ENCODE measurements around the gene EZH2. TPM values are rescaled to one million over a fixed set of nuclear protein-coding genes. Genes with fewer than 3 reads are reported as not detected.

EZH2 gene
- 100 to 1,000 TPM; 105 to 106 TPM for total RNA-seq

- ChIA-PET CTCF (interaction anchor here (0.6 to 0.8 kb wide), 2 partner anchors 28 to 57 kb away, joined by 3 to 4 read pairs; no protein-coding TSS in a partner anchor), POLR2A (interaction anchor here (0.6 to 2.0 kb wide), 5 partner anchors 30 to 111 kb away, joined by 3 to 16 read pairs (median 8); no protein-coding TSS in a partner anchor)
Observed at GRCh38 chr7:148884049-148884298, at the start of gene EZH2. Gene EZH2, minus strand, starts transcription at chr7:148884291. Its CDS starts 36,993 bp downstream, at chr7:148847298.

- POLR2A ChIA-PET: no interaction called here
Observed at GRCh38 chr7:148931470-148931869, 47.4 kb upstream of the EZH2 start.

GRCh38 chr7:148930335-148930734, 46.2 kb upstream of the EZH2 start:
- CTCF ChIA-PET: interaction anchor here (0.6 to 1.3 kb wide), 3 partner anchors 9 to 79 kb away, joined by 3 to 4 read pairs (median 3); no protein-coding TSS in a partner anchor
- POLR2A ChIA-PET: no interaction called here

More at GRCh38 chr7:148931470-148931869, 47.4 kb upstream of the EZH2 start:
- CTCF ChIA-PET: interaction anchor here (1.1 to 1.3 kb wide), 2 partner anchors 80 to 134 kb away, joined by 4 to 6 read pairs; no protein-coding TSS in a partner anchor

- ChIA-PET POLR2A (interaction anchor here (0.5 kb wide), 1 partner anchor 45 kb away, joined by 3 read pairs; no protein-coding TSS in a partner anchor), CTCF (no interaction called here)
Observed at GRCh38 chr7:148929176-148929575, 45.1 kb upstream of the EZH2 start.

- POLR2A ChIA-PET: interaction anchor here (0.6 kb wide), 1 partner anchor 13 kb away, joined by 4 read pairs; no protein-coding TSS in a partner anchor
- CTCF ChIA-PET: interaction anchor here (0.6 kb wide), 1 partner anchor 55 kb away, joined by 3 read pairs; no protein-coding TSS in a partner anchor
Observed at GRCh38 chr7:148927123-148928045, 43.3 kb upstream of the EZH2 start.

- CTCF ChIA-PET: no interaction called here
- POLR2A ChIA-PET: interaction anchor here (0.6 kb wide), 2 partner anchors 40 to 79 kb away, joined by 3 to 6 read pairs; no protein-coding TSS in a partner anchor
Observed at GRCh38 chr7:148925836-148926235, 41.7 kb upstream of the EZH2 start.

- ChIA-PET POLR2A (no interaction called here), CTCF (interaction anchor here (1.1 kb wide), 1 partner anchor 16 kb away, joined by 3 read pairs; no protein-coding TSS in a partner anchor)
Observed at GRCh38 chr7:148924011-148924410, 39.9 kb upstream of the EZH2 start.

GRCh38 chr7:148921806-148922205, 37.7 kb upstream of the EZH2 start:
- CTCF ChIA-PET: no interaction called here
- POLR2A ChIA-PET: interaction anchor here (1.2 kb wide), 1 partner anchor 8 kb away, joined by 3 read pairs; no protein-coding TSS in a partner anchor

GRCh38 chr7:148921189-148921588, 37.1 kb upstream of the EZH2 start:
- CTCF ChIA-PET: no interaction called here

GRCh38 chr7:148919859-148920258, 35.8 kb upstream of the EZH2 start:
- CTCF ChIA-PET: interaction anchor here (1.0 kb wide), 1 partner anchor 15 kb away, joined by 3 read pairs; no protein-coding TSS in a partner anchor
- POLR2A ChIA-PET: interaction anchor here (0.6 to 1.2 kb wide), 2 partner anchors 22 to 35 kb away, joined by 3 to 5 read pairs; no protein-coding TSS in a partner anchor

More at GRCh38 chr7:148921189-148921588, 37.1 kb upstream of the EZH2 start:
- POLR2A ChIA-PET: interaction anchor here (1.2 kb wide), 1 partner anchor 36 kb away, joined by 5 read pairs; no protein-coding TSS in a partner anchor

GRCh38 chr7:148918058-148918596, 34.0 kb upstream of the EZH2 start:
- ChIA-PET POLR2A (no interaction called here), CTCF (interaction anchor here (0.6 to 0.7 kb wide), 2 partner anchors 12 to 131 kb away, joined by 3 to 4 read pairs; no protein-coding TSS in a partner anchor)

- ChIA-PET CTCF (no interaction called here), POLR2A (interaction anchor here (0.5 to 0.7 kb wide), 2 partner anchors 25 to 78 kb away, joined by 3 to 7 read pairs; no protein-coding TSS in a partner anchor)
Observed at GRCh38 chr7:148916186-148916585, 32.1 kb upstream of the EZH2 start.

- ChIA-PET CTCF (interaction anchor here (0.6 to 3.7 kb wide), 3 partner anchors 24 to 294 kb away, joined by 7 to 15 read pairs (median 8); no protein-coding TSS in a partner anchor), POLR2A (interaction anchor here (0.9 to 3.6 kb wide), 5 partner anchors 23 to 59 kb away, joined by 3 to 26 read pairs (median 9); partner anchors contain the start of gene EZH2)
Observed at GRCh38 chr7:148915211-148915610, 31.1 kb upstream of the EZH2 start.

GRCh38 chr7:148914208-148914777, 30.2 kb upstream of the EZH2 start:
- POLR2A ChIA-PET: interaction anchor here (0.6 to 3.6 kb wide), 9 partner anchors 13 to 58 kb away, joined by 3 to 26 read pairs (median 4); partner anchors contain the start of gene EZH2
- CTCF ChIA-PET: interaction anchor here (0.6 to 3.7 kb wide), 3 partner anchors 25 to 293 kb away, joined by 7 to 15 read pairs (median 8); no protein-coding TSS in a partner anchor

- POLR2A ChIA-PET: interaction anchor here (0.8 to 3.6 kb wide), 4 partner anchors 10 to 30 kb away, joined by 3 to 26 read pairs (median 9); no protein-coding TSS in a partner anchor
- CTCF ChIA-PET: interaction anchor here (1.3 to 3.7 kb wide), 2 partner anchors 12 to 29 kb away, joined by 3 to 15 read pairs; no protein-coding TSS in a partner anchor
Observed at GRCh38 chr7:148912758-148913541, 28.9 kb upstream of the EZH2 start.

- ChIA-PET CTCF (interaction anchor here (1.3 to 3.7 kb wide), 2 partner anchors 12 to 29 kb away, joined by 3 to 15 read pairs; no protein-coding TSS in a partner anchor), POLR2A (interaction anchor here (1.0 to 3.6 kb wide), 3 partner anchors 29 to 214 kb away, joined by 3 to 26 read pairs (median 3); partner anchors contain the start of gene CUL1)
Observed at GRCh38 chr7:148912151-148912550, 28.1 kb upstream of the EZH2 start.

GRCh38 chr7:148911626-148912025, 27.5 kb upstream of the EZH2 start:
- CTCF ChIA-PET: interaction anchor here (1.2 kb wide), 1 partner anchor 28 kb away, joined by 5 read pairs; no protein-coding TSS in a partner anchor
- POLR2A ChIA-PET: interaction anchor here (1.0 kb wide), 2 partner anchors 28 to 213 kb away, joined by 3 read pairs; partner anchors contain the start of gene CUL1

GRCh38 chr7:148909568-148909967, 25.5 kb upstream of the EZH2 start:
- POLR2A ChIA-PET: no interaction called here

More at GRCh38 chr7:148909568-148909967, 25.5 kb upstream of the EZH2 start:
- CTCF ChIA-PET: no interaction called here

Measured in activated CD8-positive, alpha-beta memory T cell treated with anti-CD3 and anti-CD28 coated beads for 36 hours (primary cell).